Ishikawa (cell line): ENCODE measurements around the gene RPS3A.

Experiments used
- CEBPB ChIP-seq: IDR thresholded peaks from 2 replicates; pipeline ENCODE4 v1.6.1; 2012
- CREB1 ChIP-seq: IDR thresholded peaks from 2 replicates; pipeline ENCODE4 v1.6.1; 2012; ENCODE audit warnings: low read depth
- EGR1 ChIP-seq: IDR thresholded peaks from 2 replicates; pipeline ENCODE4 v1.6.1; 2012
- EP300 ChIP-seq: IDR thresholded peaks from 2 replicates; pipeline ENCODE4 v1.6.1; 2012; ENCODE audit warnings: borderline replicate concordance
- FOXM1 ChIP-seq: IDR thresholded peaks from 2 replicates; pipeline ENCODE4 v1.6.1; 2012; ENCODE audit warnings: low read depth, borderline replicate concordance
- NFIC ChIP-seq: IDR thresholded peaks from 2 replicates; pipeline ENCODE4 v1.6.1; 2012
- RAD21 ChIP-seq: IDR thresholded peaks from 2 replicates; pipeline ENCODE4 v1.6.1; 2012; ENCODE audit warnings: low read depth
- REST ChIP-seq: IDR thresholded peaks from 2 replicates; pipeline ENCODE4 v1.6.1; 2012; ENCODE audit warnings: low read depth, mild to moderate bottlenecking
- TAF1 ChIP-seq: IDR thresholded peaks from 2 replicates; pipeline ENCODE4 v1.6.1; 2012; ENCODE audit warnings: low read depth, mild to moderate bottlenecking
- TCF12 ChIP-seq: IDR thresholded peaks from 2 replicates; pipeline ENCODE4 v1.6.1; 2012; ENCODE audit warnings: low read depth
- TEAD4 ChIP-seq: IDR thresholded peaks from 2 replicates; pipeline ENCODE4 v1.6.1; 2012
- USF1 ChIP-seq: IDR thresholded peaks from 2 replicates; pipeline ENCODE4 v1.6.1; 2012
- YY1 ChIP-seq: IDR thresholded peaks from 2 replicates; pipeline ENCODE4 v1.6.1; 2012; ENCODE audit warnings: low read depth
- ZBTB7A ChIP-seq: IDR thresholded peaks from 2 replicates; pipeline ENCODE4 v1.6.1; 2012; ENCODE audit warnings: low read depth
- TF ChIP-seq, protein P1 (sequence below): IDR thresholded peaks from 2 replicates; pipeline ENCODE4 v1.6.1; 2012

Gene RPS3A

GRCh38 chr4:151110236-151110635 is 10.8 kb downstream of the RPS3A start:
- TF ChIP-seq NFIC = no peak
- TF ChIP-seq TAF1 = no peak
- no peak for TF ChIP-seq ZBTB7A
- TF ChIP-seq, protein P1, sequence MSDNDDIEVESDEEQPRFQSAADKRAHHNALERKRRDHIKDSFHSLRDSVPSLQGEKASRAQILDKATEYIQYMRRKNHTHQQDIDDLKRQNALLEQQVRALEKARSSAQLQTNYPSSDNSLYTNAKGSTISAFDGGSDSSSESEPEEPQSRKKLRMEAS = no peak

- no peak for TF ChIP-seq RAD21
- no peak for TF ChIP-seq REST
- TF ChIP-seq YY1 = no peak
- TF ChIP-seq TAF1 = no peak
- TF ChIP-seq TEAD4 = no peak
- TF ChIP-seq FOXM1 = no peak
- TF ChIP-seq, protein P1 = no peak
- no peak for TF ChIP-seq NFIC
- TF ChIP-seq CREB1 = no peak
- no peak for TF ChIP-seq EP300
- no peak for TF ChIP-seq TCF12
- TF ChIP-seq EGR1 = no peak
- no peak for TF ChIP-seq CEBPB
- TF ChIP-seq ZBTB7A = no peak
- no peak for TF ChIP-seq USF1
Observed at GRCh38 chr4:151114338-151114737, 14.9 kb downstream of the RPS3A start.

GRCh38 chr4:151114986-151115385 is 15.6 kb downstream of the RPS3A start:
- TF ChIP-seq REST (no peak), TCF12 (no peak), TAF1 (no peak), NFIC (no peak), EGR1 (no peak), CREB1 (no peak), TEAD4 (no peak), EP300 (no peak), CEBPB (no peak), ZBTB7A (no peak), FOXM1 (no peak), RAD21 (no peak), USF1 (no peak), YY1 (no peak)
- TF ChIP-seq, protein P1 = no peak

DNA sequence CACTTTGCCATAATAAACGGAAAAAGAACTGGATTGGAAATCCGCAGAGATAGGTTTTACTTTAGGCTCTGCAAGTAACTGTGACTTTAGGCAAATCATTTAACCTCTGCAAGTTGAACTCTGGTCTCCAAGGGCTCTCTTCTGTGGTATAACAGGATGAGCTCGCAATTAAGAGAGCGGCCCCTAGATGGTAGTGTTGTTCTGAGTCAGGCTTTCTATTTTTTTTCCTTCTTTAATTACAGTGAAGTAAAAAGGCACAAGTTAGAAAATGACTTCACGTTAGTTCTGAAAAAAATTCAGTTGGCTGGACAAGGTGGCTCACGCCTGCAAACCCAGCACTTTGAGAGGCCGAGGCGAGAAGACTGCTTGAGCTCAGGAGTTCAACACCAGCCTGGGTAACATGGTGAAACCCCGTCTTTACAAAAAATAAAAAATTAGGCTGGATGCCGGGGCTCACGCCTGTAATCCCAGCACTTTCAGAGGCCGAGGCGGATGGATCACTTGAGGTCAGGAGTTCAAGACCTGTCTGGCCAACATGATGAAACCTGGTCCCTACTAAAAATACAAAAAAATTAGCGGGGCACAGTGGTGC is 18.0 kb downstream of the RPS3A start:
- TF ChIP-seq ZBTB7A (no peak), RAD21 (peak; percentile 86)

- no peak for TF ChIP-seq YY1
- TF ChIP-seq REST = no peak
- no peak for TF ChIP-seq CREB1
Observed at GRCh38 chr4:151129796-151130195, 30.4 kb downstream of the RPS3A start.
